K562 (cell line): ENCODE measurements around the gene GARNL3. TPM values are rescaled to one million over a fixed set of nuclear protein-coding genes. Genes with fewer than 3 reads are reported as not detected.
A peak's percentile ranks its signal among the peaks of the same experiment; 100 is the strongest.

Source experiments
- ATF1 ChIP-seq, 2 experiments: fragments of 450-650 bp in 1 of 2; IDR thresholded peaks; 2 replicates each; pipeline ENCODE4 v1.6.1; 2016; ENCODE audit warnings: missing compliant biosample characterization in 1 of 2, missing genetic modification characterization in 1 of 2
- FOXA3 ChIP-seq, 2 experiments: fragments of 450-650 bp in 1 of 2; sonication (generic) in 1 of 2; formaldehyde crosslinking; IDR thresholded peaks in 1 of 2; conservative IDR thresholded peaks in 1 of 2; 2 replicates each; pipeline versions ENCODE4 v1.4.0 to v1.8.0; 2020 to 2022; ENCODE audit warnings: mild to moderate bottlenecking in 2 of 2, missing genetic modification reagents in 1 of 2
- GATA2 ChIP-seq: sonication (generic); formaldehyde crosslinking; IDR thresholded peaks from 2 replicates; pipeline ENCODE4 v1.4.0; 2020; ENCODE audit warnings: mild to moderate bottlenecking, missing genetic modification reagents
- JUN ChIP-seq, 2 experiments: sonication (generic) in 1 of 2; formaldehyde crosslinking in 1 of 2; IDR thresholded peaks; 2 replicates each; pipeline versions ENCODE4 v1.6.1 to v1.8.0; 2012 to 2022; ENCODE audit warnings: borderline replicate concordance in 2 of 2, mild to moderate bottlenecking in 2 of 2, improper control_type of control experiment in 1 of 2, low read depth in 1 of 2, low read length in 1 of 2, missing genetic modification reagents in 1 of 2
- NBN ChIP-seq: fragments of 450-650 bp; IDR thresholded peaks from 2 replicates; pipeline ENCODE4 v1.6.1; 2016; ENCODE audit warnings: low read depth, mild to moderate bottlenecking
- POLR2A ChIP-seq: fragments of 450-650 bp; conservative IDR thresholded peaks from 2 replicates; pipeline ENCODE4 v1.6.1; 2016
- PTRF ChIP-seq: fragments of 450-650 bp; IDR thresholded peaks from 2 replicates; pipeline ENCODE4 v1.6.1; 2016; ENCODE audit warnings: mild to moderate bottlenecking, missing genetic modification characterization, missing compliant biosample characterization
- RBM25 ChIP-seq: fragments of 200-400 bp; formaldehyde crosslinking; IDR thresholded peaks from 2 replicates; pipeline ENCODE4 v1.6.1; 2018; ENCODE audit warnings: low read length, low read depth, moderate library complexity; ENCODE audit not compliant: severe bottlenecking
- SLC30A9 ChIP-seq: fragments of 250-450 bp; sonication (Bioruptor Pico); IDR thresholded peaks from 2 replicates; pipeline ENCODE4 v1.8.0; 2022; ENCODE audit warnings: mild to moderate bottlenecking, moderate library complexity
- ZNF431 ChIP-seq: sonication (generic); formaldehyde crosslinking; IDR thresholded peaks from 2 replicates; pipeline ENCODE4 v1.8.0; 2022; ENCODE audit warnings: mild to moderate bottlenecking, missing genetic modification reagents
- polyA plus RNA-seq, 8 experiments: library from polyadenylated mRNA; depleted of rRNA in 4 of 8; stranded (reverse) in 5 of 8; unstranded in 3 of 8; fragments of >200 nt; fragmentation: Nextera tagmentation in 2 of 8; fragmentation: Illumina TruSeq in 1 of 8; extraction: Ambion mirVana in 2 of 8; extraction: Trizol in 1 of 8; gene quantifications; 2 replicates each; pipeline versions ENCODE4 v1.2.1 to v1.2.3, GENCODE V29; 2011 to 2014; ENCODE audit warnings: inconsistent platforms in 1 of 8, missing spikeins in 1 of 8
- total RNA-seq, 7 experiments: library from RNA; depleted of rRNA in 6 of 7; stranded (reverse); fragments of >200 nt in 6 of 7; fragmentation: Illumina TruSeq in 2 of 7; extraction: Trizol in 2 of 7; gene quantifications; 2 replicates each; pipeline versions ENCODE4 v1.2.1 to v1.2.3, GENCODE V29; 2011 to 2021; ENCODE audit warnings: low replicate concordance in 1 of 7
- TF ChIP-seq, protein P1 (sequence below): sonication (generic); formaldehyde crosslinking; IDR thresholded peaks from 2 replicates; pipeline ENCODE4 v1.8.0; 2023; ENCODE audit warnings: mild to moderate bottlenecking, missing genetic modification reagents
- TF ChIP-seq, protein P2 (sequence below): fragments of 450-650 bp; IDR thresholded peaks from 2 replicates; pipeline ENCODE4 v1.6.1; 2016; ENCODE audit warnings: antibody characterized with exemption
- TF ChIP-seq, protein P3 (sequence below), 2 experiments: fragments of 450-650 bp; IDR thresholded peaks; 2 replicates each; pipeline ENCODE4 v1.6.1; 2016
- TF ChIP-seq, protein P4 (sequence below): fragments of 250-450 bp; sonication (Bioruptor Pico); IDR thresholded peaks from 2 replicates; pipeline ENCODE4 v1.4.0; 2020; ENCODE audit warnings: mild to moderate bottlenecking, moderate library complexity
- TF ChIP-seq, protein P5 (sequence below): sonication (generic); formaldehyde crosslinking; IDR thresholded peaks from 2 replicates; pipeline ENCODE4 v1.8.1; 2023; ENCODE audit warnings: mild to moderate bottlenecking, missing genetic modification reagents

The GARNL3 gene
- total and polyA plus RNA-seq, 9 of the 15 experiments (the other 6 are each of a cell fraction or from before 2014, with no cell fraction given), result 0.35 to 2.7 (median 1.6) TPM

DNA sequence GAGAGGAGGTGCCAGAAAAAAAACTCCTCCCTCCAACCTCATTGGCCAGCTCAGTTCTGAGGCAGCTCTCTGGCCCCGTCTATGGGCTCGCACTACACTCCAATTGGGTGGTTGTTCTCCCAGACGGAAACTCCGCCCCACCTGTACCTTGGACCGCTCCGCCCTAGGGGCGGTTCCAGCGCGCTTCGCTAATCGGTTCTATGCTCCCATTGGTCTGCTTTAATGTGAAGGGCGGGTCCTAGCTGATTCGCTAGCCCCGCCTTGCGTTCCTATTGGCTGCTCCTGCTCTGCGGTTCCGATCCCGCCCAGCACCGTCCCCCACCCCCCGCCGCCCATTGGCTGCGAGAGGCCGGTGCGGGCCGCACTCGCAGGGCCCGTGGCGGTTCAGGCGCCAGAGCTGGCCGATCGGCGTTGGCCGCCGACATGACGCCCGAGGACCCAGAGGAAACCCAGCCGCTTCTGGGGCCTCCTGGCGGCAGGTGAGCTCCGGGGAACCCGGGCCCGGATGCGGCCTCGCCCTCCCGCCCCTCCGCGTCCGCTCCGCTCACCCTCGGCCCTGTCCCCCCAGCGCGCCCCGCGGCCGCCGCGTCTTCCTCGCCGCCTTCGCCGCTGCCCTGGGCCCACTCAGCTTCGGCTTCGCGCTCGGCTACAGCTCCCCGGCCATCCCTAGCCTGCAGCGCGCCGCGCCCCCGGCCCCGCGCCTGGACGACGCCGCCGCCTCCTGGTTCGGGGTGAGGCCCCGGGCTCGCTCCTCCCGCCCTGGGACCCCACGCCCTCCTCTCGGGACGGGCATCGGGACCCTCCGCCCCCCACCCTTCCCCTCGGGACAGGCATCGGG is 132.5 kb downstream of the GARNL3 start, which contains the start of gene SLC2A8 (continued):
- TF ChIP-seq, protein P1, sequence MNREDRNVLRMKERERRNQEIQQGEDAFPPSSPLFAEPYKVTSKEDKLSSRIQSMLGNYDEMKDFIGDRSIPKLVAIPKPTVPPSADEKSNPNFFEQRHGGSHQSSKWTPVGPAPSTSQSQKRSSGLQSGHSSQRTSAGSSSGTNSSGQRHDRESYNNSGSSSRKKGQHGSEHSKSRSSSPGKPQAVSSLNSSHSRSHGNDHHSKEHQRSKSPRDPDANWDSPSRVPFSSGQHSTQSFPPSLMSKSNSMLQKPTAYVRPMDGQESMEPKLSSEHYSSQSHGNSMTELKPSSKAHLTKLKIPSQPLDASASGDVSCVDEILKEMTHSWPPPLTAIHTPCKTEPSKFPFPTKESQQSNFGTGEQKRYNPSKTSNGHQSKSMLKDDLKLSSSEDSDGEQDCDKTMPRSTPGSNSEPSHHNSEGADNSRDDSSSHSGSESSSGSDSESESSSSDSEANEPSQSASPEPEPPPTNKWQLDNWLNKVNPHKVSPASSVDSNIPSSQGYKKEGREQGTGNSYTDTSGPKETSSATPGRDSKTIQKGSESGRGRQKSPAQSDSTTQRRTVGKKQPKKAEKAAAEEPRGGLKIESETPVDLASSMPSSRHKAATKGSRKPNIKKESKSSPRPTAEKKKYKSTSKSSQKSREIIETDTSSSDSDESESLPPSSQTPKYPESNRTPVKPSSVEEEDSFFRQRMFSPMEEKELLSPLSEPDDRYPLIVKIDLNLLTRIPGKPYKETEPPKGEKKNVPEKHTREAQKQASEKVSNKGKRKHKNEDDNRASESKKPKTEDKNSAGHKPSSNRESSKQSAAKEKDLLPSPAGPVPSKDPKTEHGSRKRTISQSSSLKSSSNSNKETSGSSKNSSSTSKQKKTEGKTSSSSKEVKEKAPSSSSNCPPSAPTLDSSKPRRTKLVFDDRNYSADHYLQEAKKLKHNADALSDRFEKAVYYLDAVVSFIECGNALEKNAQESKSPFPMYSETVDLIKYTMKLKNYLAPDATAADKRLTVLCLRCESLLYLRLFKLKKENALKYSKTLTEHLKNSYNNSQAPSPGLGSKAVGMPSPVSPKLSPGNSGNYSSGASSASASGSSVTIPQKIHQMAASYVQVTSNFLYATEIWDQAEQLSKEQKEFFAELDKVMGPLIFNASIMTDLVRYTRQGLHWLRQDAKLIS (CRISPR knock-in tag), result no peak
- TF ChIP-seq GATA2 (CRISPR knock-in tag) (no peak), POLR2A (peak; percentile 68; the same call in 1 of the 2 replicates), ZNF431 (CRISPR knock-in tag) (peak; percentile 59; the same call in 1 of the 2 replicates), JUN (IDR thresholded peaks at IDR 0.05; ENCODE audit: borderline replicate concordance, low read depth, low read length) (no peak), JUN (CRISPR knock-in tag; IDR thresholded peaks at IDR 0.05; ENCODE audit: borderline replicate concordance) (0 out of 2 replicates have a peak, but pooled peaks have one; percentile 68), ATF1 (CRISPR knock-in tag; IDR thresholded peaks at IDR 0.05) (no peak), ATF1 (tag; IDR thresholded peaks at IDR 0.05) (peak; percentile 73), PTRF (tag) (no peak), FOXA3 (CRISPR knock-in tag; conservative IDR thresholded peaks at IDR 0.05 in 1 of 2, IDR thresholded peaks at IDR 0.05 in 1 of 2) (peak in 1 of 2 experiments; percentile 53; a peak in 1 of 4 replicates), SLC30A9 (CRISPR knock-in tag) (no peak), NBN (no peak), RBM25 (peak; percentile 49)
- TF ChIP-seq, protein P2, sequence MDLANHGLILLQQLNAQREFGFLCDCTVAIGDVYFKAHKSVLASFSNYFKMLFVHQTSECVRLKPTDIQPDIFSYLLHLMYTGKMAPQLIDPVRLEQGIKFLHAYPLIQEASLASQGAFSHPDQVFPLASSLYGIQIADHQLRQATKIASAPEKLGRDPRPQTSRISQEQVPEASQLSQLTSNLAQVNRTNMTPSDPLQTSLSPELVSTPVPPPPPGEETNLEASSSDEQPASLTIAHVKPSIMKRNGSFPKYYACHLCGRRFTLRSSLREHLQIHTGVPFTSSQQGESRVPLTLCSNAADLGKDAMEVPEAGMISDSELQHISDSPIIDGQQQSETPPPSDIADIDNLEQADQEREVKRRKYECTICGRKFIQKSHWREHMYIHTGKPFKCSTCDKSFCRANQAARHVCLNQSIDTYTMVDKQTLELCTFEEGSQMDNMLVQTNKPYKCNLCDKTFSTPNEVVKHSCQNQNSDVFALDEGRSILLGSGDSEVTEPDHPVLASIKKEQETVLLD, result no peak
- TF ChIP-seq, protein P3, sequence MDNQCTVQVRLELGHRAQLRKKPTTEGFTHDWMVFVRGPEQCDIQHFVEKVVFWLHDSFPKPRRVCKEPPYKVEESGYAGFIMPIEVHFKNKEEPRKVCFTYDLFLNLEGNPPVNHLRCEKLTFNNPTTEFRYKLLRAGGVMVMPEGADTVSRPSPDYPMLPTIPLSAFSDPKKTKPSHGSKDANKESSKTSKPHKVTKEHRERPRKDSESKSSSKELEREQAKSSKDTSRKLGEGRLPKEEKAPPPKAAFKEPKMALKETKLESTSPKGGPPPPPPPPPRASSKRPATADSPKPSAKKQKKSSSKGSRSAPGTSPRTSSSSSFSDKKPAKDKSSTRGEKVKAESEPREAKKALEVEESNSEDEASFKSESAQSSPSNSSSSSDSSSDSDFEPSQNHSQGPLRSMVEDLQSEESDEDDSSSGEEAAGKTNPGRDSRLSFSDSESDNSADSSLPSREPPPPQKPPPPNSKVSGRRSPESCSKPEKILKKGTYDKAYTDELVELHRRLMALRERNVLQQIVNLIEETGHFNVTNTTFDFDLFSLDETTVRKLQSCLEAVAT (IDR thresholded peaks at IDR 0.05), result peak in 1 of 2 experiments; percentile 54; a peak in 1 of 4 replicates
- TF ChIP-seq, protein P4, sequence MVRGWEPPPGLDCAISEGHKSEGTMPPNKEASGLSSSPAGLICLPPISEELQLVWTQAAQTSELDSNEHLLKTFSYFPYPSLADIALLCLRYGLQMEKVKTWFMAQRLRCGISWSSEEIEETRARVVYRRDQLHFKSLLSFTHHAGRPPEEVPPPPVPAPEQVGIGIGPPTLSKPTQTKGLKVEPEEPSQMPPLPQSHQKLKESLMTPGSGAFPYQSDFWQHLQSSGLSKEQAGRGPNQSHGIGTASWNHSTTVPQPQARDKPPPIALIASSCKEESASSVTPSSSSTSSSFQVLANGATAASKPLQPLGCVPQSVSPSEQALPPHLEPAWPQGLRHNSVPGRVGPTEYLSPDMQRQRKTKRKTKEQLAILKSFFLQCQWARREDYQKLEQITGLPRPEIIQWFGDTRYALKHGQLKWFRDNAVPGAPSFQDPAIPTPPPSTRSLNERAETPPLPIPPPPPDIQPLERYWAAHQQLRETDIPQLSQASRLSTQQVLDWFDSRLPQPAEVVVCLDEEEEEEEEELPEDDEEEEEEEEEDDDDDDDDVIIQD (CRISPR knock-in tag), result no peak
- TF ChIP-seq, protein P5, sequence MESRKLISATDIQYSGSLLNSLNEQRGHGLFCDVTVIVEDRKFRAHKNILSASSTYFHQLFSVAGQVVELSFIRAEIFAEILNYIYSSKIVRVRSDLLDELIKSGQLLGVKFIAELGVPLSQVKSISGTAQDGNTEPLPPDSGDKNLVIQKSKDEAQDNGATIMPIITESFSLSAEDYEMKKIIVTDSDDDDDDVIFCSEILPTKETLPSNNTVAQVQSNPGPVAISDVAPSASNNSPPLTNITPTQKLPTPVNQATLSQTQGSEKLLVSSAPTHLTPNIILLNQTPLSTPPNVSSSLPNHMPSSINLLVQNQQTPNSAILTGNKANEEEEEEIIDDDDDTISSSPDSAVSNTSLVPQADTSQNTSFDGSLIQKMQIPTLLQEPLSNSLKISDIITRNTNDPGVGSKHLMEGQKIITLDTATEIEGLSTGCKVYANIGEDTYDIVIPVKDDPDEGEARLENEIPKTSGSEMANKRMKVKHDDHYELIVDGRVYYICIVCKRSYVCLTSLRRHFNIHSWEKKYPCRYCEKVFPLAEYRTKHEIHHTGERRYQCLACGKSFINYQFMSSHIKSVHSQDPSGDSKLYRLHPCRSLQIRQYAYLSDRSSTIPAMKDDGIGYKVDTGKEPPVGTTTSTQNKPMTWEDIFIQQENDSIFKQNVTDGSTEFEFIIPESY (CRISPR knock-in tag), result 0 out of 2 replicates have a peak, but pooled peaks have one; percentile 14
